ENCODE measurements around the gene ITGA5. TPM values are rescaled to one million over a fixed set of nuclear protein-coding genes. Genes with fewer than 3 reads are reported as not detected.

ITGA5 gene
- total and polyA plus RNA-seq, 9 of the 15 experiments (the other 6 are each of a cell fraction or from before 2014, with no cell fraction given), result 9.1 to 82.1 (median 47.4) TPM

- WGBS (ENCODE audit: insufficient coverage, low coverage, missing lambda C conversion rate), result 85% methylated on average over 4 of the region's 4 CpGs
Measured at GRCh38 chr12:54448344-54448743, 29.3 kb upstream of the ITGA5 start.

GRCh38 chr12:54447917-54448316 lies 28.9 kb upstream of the ITGA5 start:
- BruUV-seq (replicated peaks), result no TSS peak
- H3K4me1 ChIP-seq (replicated peaks in 1 of 2; ENCODE audit: control insufficient read depth in 2 of 2, insufficient read depth in 2 of 2, low read length in 2 of 2), result peaks cover 0 to 4% of the 10 kb centered on the region in 2 experiments; a peak in 1 of 5 replicates
- no peak overlapping the region for H3K9ac ChIP-seq (ENCODE audit: insufficient read depth in 1 of 2, low read depth in 2 of 2, low read length in 2 of 2)
- 39% methylated on average over 2 of the region's 2 CpGs for WGBS (ENCODE audit: insufficient coverage, low coverage, missing lambda C conversion rate)
- DNase-seq (ENCODE audit: extremely low read depth in 1 of 4, low spot score in 3 of 4) (no peak), FAIRE-seq (no peak), ATAC-seq (no peak)
- no peak overlapping the region for H2AFZ ChIP-seq (ENCODE audit: low read depth, low read length)
- no peaks in the 10 kb centered on the region for H3K9me3 ChIP-seq (replicated peaks; ENCODE audit: control insufficient read depth, insufficient read depth, low read depth, low read length)
- in situ Hi-C loops (cut with MboI), result loop anchor here (10.0 kb wide), 1 partner anchor 53 kb away; no protein-coding TSS in a partner anchor
- no peaks in the 10 kb centered on the region for H3K79me2 ChIP-seq (ENCODE audit: control insufficient read depth, insufficient read depth, low read length)
- H3K4me2 ChIP-seq (ENCODE audit: insufficient read depth, low read length), result no peak overlapping the region
- intact Hi-C loops (cut with micrococcal nuclease), result no loop called here
- POLR2A ChIA-PET, result interaction anchor here (0.8 to 3.0 kb wide), 6 partner anchors 9 to 79 kb away, joined by 3 to 16 read pairs (median 6); no protein-coding TSS in a partner anchor
- no peaks in the 10 kb centered on the region for H4K20me1 ChIP-seq (replicated peaks; ENCODE audit: control insufficient read depth, insufficient read depth, low read length)
- H3K4me3 ChIP-seq, result no peak overlapping the region
- peaks cover 19% of the 10 kb centered on the region for H3K36me3 ChIP-seq (ENCODE audit: control insufficient read depth, insufficient read depth, low read length)
- TF ChIP-seq SUPT5H (IDR thresholded peaks at IDR 0.05), result no peak; the same call in 1 of the 2 replicates
- peak; percentile 80 for TF ChIP-seq ZNF121 (CRISPR knock-in tag; conservative IDR thresholded peaks at IDR 0.05)
- H3K27ac ChIP-seq (ENCODE audit: extremely low read depth, low read depth, low read length), result no peak overlapping the region
- CTCF ChIA-PET (ENCODE audit: low intra/inter-chr PET ratio), result no interaction called here
- no peaks in the 10 kb centered on the region for H3K27me3 ChIP-seq (ENCODE audit: control insufficient read depth in 2 of 2, insufficient read depth in 2 of 2, low read length in 2 of 2)
- no peaks in the 10 kb centered on the region for H3K9me1 ChIP-seq (ENCODE audit: control insufficient read depth, insufficient read depth, low read length)

More at GRCh38 chr12:54448344-54448743, 29.3 kb upstream of the ITGA5 start:
- H3K4me1 ChIP-seq (replicated peaks in 1 of 2; ENCODE audit: control insufficient read depth in 2 of 2, insufficient read depth in 2 of 2, low read length in 2 of 2), result peaks cover 0 to 4% of the 10 kb centered on the region in 2 experiments; a peak in 1 of 5 replicates
- no peak overlapping the region for H3K4me3 ChIP-seq
- FAIRE-seq, result no peak
- no peak overlapping the region for H3K4me2 ChIP-seq (ENCODE audit: insufficient read depth, low read length)
- in situ Hi-C loops (cut with MboI), result loop anchor here (10.0 kb wide), 1 partner anchor 54 kb away; no protein-coding TSS in a partner anchor
- TF ChIP-seq PTTG1 (tag; IDR thresholded peaks at IDR 0.05; ENCODE audit: low read depth), result no peak
- DNase-seq (ENCODE audit: extremely low read depth in 1 of 4, low spot score in 3 of 4), result no peak
- H3K36me3 ChIP-seq (ENCODE audit: control insufficient read depth, insufficient read depth, low read length), result peaks cover 22% of the 10 kb centered on the region
- no peak for ATAC-seq
- no peak overlapping the region for H2AFZ ChIP-seq (ENCODE audit: low read depth, low read length)
- POLR2A ChIA-PET, result interaction anchor here (0.8 to 3.0 kb wide), 5 partner anchors 9 to 79 kb away, joined by 3 to 16 read pairs (median 5); no protein-coding TSS in a partner anchor
- no peaks in the 10 kb centered on the region for H3K27me3 ChIP-seq (ENCODE audit: control insufficient read depth in 2 of 2, insufficient read depth in 2 of 2, low read length in 2 of 2)
- no peaks in the 10 kb centered on the region for H3K9me1 ChIP-seq (ENCODE audit: control insufficient read depth, insufficient read depth, low read length)
- intact Hi-C loops (cut with micrococcal nuclease), result no loop called here
- no TSS peak for BruUV-seq (replicated peaks)
- H3K27ac ChIP-seq (ENCODE audit: extremely low read depth, low read depth, low read length), result no peak overlapping the region
- no peaks in the 10 kb centered on the region for H3K79me2 ChIP-seq (ENCODE audit: control insufficient read depth, insufficient read depth, low read length)
- H3K9me3 ChIP-seq (replicated peaks; ENCODE audit: control insufficient read depth, insufficient read depth, low read depth, low read length), result no peaks in the 10 kb centered on the region
- H3K9ac ChIP-seq (ENCODE audit: insufficient read depth in 1 of 2, low read depth in 2 of 2, low read length in 2 of 2), result no peak overlapping the region
- CTCF ChIA-PET (ENCODE audit: low intra/inter-chr PET ratio), result no interaction called here
- H4K20me1 ChIP-seq (replicated peaks; ENCODE audit: control insufficient read depth, insufficient read depth, low read length), result no peaks in the 10 kb centered on the region
